H54 (cell line): ENCODE measurements around the gene EVC.
"Not testable (repeated sequence)": the region's sequence is repeated elsewhere in the genome, so short reads cannot be mapped to it uniquely, and the experiment has no call there.

Experiments
- DNase-seq: peaks from one replicate; pipeline ENCODE4 v3.0.0; 2011; ENCODE audit warnings: low spot score, mixed read lengths; ENCODE audit not compliant: insufficient read length
- FAIRE-seq: peaks from 3 replicates; lab custom pipeline; 2011; peaks lifted over from hg19 to GRCh38; lab: Jason Lieb, UNC
- POLR2A ChIP-seq: IDR thresholded peaks from 2 replicates; pipeline ENCODE4 v1.6.1; 2011; ENCODE audit warnings: low read depth, mild to moderate bottlenecking, low read length

The EVC gene

DNA sequence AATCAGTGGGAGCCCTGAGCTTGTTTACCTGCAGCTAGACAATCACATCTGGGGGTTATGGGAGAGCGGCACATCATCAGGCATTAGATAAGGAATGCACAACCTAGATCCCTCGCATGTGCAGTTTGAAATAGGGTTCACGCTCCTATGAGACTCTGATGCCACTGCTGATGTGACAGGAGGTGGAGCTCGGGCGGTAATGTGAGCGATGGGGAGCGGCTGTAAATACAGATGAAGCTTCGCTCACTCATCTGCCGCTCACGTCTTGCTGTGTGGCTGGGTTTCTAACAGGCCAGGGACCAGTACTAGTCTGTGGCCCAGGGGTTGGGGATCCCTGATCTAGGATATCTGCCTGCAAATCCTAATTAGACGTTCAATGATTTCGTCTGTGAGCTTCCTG lies 91.6 kb downstream of the EVC start:
- no peak for TF ChIP-seq POLR2A
- no peak for FAIRE-seq

DNA sequence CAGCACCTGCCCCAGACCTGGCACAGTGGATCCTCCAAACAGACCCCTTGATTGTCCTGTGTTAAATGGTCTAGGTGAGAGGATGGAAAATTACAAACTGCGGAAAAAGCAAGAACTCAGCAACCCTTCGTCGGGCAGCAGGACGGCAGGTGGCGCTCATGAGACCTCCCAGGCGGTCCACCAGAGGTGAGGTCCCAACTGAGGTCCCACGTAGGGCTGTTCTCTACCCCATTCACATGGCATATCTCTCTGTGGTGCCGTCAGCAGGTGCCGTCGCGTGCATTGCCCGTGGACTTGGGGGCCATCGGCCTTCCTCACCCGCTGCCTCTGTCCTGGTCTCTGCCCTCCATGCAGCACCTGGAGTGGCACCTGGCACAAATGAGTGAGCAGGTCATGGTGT lies 93.7 kb downstream of the EVC start:
- no peak for FAIRE-seq
- DNase-seq, result no peak
- no peak for TF ChIP-seq POLR2A

More for the DNA sequence above, 91.6 kb downstream of the EVC start:
- DNase-seq, result no peak

DNA sequence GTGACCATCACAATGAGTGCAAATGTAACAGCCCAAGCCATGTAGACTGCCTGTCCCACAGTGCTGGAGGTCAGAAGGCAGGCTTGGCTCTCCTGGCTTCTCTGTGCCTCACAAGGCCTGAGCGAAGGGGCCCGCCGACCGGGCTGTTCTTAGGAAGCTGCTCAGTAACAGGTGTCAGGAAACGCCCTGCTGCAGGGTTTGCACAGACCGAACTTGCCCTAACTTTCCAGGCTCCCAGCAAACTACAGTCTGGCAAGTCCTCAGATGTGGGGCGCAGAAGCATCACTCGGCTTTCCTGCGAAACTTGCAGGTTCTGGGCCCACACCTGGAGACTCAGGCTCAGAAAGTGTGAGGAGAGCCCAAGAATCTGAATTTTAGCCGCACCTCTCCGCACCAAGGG lies 94.3 kb downstream of the EVC start:
- FAIRE-seq (no peak), DNase-seq (no peak)
- no peak for TF ChIP-seq POLR2A

DNA sequence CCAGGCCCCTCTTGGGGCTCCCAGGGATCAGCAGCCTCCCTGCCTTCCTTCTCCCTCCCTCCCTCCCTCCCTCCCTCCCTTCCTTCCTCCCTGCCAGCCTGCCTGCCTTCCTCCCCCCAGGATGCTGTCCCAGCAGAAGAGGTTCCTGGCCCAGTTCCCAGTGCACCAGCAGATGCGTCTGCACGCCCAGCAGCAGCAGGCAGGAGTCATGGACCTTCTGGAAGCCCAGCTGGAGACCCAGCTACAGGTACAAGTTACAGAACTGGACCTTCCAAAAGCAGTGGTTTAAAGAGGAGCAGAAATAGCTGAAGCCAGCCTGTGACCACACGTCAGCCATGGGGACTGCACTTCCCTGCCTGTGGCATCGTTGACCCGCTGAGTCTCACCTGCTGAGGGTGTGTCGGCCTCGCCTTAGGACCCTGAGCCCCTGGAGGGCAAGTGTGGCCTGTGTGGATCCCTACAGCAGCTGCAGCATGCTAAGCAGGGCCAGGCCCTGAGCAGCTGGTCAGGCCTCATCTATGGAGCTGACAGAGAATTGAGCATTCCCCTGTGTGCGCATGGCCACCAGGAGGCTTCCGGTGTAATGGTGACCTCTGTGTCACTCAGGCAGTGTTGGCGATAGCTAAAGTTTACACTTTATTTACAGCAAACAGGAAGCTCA lies 97.2 kb downstream of the EVC start:
- DNase-seq (no peak), FAIRE-seq (no peak)
- no peak for TF ChIP-seq POLR2A

DNA sequence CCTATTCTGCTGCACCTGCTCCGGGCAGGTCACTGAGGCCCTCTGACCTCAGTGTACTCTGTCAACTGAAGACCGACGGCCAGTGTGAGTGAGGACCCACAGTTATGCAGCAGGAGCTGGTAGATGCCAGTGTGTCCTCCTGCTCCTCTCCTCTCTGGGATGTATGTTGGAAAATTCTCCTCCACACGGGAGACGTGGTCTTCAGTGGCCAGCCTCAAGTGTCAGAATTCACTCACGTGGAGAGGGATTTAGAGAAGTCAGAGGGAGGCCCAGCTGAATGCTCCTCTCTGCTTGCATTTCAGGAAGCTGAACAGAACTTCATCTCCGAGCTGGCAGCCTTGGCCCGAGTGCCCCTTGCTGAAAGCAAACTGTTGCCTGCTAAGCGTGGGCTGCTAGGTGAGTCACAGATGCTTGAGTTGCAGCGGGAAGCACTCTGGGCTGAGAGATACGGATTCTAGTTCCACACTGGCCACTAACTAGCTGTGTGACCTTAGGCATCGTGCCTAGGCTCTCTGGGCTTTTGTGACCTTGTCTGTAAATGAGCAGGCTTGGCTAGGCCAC lies 98.3 kb downstream of the EVC start:
- DNase-seq, result no peak
- no peak for TF ChIP-seq POLR2A

DNA sequence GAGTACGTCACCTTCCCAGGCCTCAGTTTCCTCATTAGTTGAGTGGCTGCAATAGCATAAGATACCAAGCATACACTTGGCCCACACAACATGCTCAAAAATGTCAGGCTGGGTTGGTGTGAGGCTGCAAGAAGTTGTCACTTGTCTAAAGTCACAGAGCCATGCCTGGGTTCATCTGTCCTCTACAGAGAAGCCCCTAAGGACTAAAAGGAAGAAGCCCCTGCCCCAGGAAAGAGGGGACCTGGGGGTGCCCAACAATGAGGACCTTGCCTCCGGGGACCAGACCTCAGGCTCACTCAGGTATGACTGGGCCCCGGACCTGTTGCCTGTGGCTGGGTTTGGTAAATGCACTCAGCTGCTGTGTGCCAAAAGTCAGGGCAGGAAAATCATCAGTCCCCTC lies 99.2 kb downstream of the EVC start:
- TF ChIP-seq POLR2A, result no peak
- DNase-seq (no peak), FAIRE-seq (no peak)

More for the DNA sequence above, 98.3 kb downstream of the EVC start:
- no peak for FAIRE-seq

DNA sequence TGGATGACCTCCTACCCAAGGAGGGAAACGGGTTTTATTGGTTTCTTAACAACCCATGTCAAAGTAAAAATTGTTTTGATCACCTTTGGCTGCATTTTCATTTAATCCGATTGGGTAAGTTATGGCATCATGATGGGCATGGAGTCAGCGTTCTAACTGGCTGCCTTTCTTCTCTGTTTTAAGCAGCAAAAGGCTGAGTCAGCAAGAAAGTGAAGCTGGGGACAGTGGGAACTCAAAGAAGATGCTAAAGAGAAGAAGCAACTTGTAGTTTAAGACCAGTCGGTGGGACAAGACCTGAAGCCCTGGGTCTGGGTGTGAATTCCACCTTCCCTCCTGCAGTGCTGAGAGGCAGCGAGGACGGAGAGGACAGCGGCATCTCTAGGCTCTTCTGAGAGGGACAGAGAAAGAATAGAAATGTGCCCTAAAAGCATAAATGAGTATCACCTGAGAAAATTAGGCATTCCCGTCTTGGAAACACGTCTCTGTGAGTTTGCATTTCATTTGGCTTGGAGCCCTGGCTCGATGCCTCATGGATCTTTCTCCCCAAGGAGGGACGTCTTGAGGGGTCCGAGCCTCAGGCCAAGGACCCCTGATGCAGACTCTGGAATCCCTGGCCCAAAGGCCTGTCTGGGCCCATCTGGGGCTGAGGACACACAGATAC lies 99.9 kb downstream of the EVC start:
- no peak for FAIRE-seq
- TF ChIP-seq POLR2A, result no peak
- DNase-seq, result no peak

DNA sequence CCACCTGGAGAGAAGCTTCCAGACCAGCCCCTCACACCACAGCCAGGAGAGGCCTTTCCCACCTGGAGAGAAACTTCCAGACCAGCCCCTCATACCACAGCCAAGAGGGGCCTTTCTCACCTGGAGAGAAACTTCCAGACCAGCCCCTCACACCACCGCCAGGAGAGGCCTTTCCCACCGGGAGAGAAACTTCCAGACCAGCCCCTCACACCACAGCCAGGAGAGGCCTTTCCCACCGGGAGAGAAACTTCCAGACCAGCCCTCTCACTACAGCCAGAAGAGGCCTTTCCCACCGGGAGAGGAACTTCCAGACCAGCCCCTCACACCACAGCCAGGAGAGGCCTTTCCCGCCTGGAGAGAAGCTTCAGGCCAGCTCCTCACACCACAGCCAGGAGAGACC lies 101.1 kb downstream of the EVC start:
- FAIRE-seq, DNase-seq: not testable (repeated sequence)

DNA sequence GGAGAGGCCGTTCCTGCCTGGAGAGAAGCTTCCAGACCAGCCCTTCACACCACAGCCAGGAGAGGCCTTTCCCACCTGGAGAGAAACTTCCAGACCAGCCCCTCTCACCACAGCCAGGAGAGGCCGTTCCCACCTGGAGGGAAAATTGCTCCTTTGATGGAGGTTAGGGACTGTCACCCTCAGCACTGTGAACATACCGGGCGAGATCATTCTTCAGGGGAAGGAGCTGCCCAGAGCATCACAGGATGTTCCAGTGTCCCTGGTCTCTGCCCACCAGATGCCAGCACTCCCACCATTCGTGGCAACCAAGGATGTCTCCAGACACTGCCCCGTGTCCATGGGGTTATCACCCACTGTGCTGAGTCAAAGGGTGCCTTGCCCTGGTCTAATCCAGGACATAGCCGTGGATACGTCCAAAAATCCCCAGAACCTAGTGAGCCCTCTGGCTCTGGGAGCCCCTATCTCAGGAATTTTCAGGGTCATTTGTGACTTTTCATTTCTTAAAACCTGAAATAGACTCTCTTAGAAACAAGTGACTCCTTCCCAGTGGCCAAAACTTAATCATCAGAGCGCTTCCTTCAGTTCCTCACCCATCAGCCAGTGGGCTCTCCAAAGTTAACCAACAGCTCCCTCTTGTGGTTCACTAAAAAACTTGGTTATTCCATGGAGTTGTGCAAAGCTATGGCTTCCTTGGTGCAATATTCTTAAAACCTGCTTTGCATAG lies 101.7 kb downstream of the EVC start:
- peak; percentile 84 for DNase-seq
- no peak for TF ChIP-seq POLR2A
- no peak for FAIRE-seq

DNA sequence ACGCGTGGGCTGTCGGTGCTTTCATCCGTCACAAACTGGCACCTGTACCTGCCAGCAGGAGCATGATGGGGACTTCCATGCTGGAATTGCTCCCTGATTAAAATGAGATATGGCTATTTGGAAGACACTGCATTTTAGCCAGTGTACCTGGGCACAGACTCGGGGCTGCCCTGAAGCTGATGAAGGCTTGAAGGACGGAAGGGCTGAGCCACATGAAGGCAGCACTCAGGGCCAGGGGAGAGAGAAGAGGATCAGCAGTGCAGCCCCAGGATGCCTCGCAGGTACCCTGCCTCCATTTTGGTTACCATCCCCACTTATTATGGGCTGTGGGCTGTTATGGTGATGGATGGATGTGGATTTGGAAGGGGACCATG lies 102.9 kb downstream of the EVC start:
- TF ChIP-seq POLR2A, result no peak
- FAIRE-seq (no peak), DNase-seq (no peak)

DNA sequence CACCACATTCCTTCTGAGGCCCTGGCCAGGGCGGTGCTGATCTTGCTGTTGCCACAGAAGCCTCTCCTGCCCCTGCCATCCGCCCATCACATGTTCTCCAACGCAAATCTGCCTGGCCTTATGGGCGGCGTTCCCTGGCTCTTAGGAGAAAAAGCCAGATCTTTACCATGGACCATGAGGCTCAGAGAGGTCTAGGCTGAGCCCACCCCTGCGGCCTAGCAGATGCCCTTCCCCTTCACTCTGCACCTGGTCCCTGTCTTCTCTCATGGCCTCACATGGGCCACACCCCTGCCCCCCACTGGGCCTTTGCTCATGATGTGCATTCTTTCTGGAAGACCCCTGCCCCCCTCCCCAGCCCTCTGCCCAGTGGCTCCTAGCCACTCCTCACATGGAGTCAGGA lies 103.4 kb downstream of the EVC start:
- TF ChIP-seq POLR2A, result no peak
- FAIRE-seq (no peak), DNase-seq (no peak)

DNA sequence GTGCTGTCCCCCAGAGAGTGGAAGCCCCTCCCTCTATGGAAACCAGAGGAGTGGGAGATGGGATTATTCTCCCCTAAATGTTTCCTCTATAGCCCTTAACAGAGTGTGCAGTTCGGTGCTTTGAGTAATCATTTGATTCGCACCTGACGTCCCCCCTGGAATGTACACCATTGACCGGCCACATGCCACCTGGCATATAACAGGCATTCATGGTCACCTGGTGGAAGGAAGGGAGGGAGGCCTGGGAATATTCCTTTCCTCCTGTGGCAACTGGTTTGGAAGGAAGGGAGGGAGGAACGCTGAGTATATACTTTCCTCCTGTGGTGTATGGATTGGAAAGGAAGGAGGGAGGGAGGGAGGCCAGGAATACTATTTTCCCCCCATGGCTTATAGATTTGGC lies 104.6 kb downstream of the EVC start:
- no peak for FAIRE-seq

DNA sequence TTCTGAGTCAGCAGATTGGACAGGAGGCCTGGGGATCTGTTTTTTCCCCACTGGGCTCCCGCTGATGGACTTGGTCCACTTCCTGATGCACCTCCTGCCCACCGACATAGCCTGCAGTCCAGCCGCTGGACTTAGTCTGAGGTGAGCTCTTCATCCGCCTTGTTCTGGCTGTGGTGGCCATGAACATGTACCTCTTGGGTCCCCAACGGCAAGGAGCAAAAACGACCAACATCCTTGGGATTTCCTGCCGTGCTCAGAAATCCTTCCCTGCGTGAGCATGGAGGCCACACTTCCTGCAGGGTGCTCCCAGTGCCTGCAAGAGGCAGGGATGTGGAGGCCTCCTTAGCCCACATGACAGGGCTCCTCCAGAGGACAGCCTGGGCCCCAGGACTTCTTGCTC lies 105.1 kb downstream of the EVC start:
- TF ChIP-seq POLR2A, result no peak
- DNase-seq (no peak), FAIRE-seq (no peak)

More for the DNA sequence above, 104.6 kb downstream of the EVC start:
- DNase-seq, result no peak
- no peak for TF ChIP-seq POLR2A

DNA sequence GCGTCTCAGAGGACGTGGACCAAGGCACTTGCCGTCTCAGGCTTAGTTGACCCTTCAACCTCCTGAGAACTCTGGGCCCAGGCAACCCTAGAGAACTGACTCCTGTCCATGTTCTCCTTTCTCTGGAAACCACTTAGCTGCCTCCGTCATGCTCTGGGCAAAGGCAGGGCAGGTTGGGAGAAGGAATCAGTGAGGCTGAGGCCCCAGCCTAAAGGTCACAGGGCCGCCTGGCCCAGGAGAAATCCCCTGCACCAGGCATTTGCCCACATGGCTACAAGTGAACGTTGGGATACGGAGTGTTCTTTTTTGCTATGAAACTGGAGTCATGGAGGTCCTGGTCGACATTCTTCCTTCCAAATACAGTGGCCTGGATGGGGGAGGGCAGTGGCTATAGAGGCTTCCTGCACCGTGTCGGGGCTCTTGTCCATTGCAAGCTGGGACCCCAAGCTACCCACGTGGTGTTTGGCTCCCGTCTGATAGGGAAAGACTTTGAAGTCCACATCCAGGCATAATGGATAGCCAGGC lies 105.9 kb downstream of the EVC start:
- FAIRE-seq (no peak), DNase-seq (no peak)
- no peak for TF ChIP-seq POLR2A
